COLO829 (cell line): ENCODE data around the gene C13orf42.

ENCODE experiments used
- DNase-seq: peaks from one replicate; pipeline ENCODE4 v3.0.0; 2012; ENCODE audit warnings: low spot score

C13orf42 gene

GRCh38 chr13:51033421-51034185, 77.5 kb downstream of the C13orf42 start:
- no peak for DNase-seq

- DNase-seq, result peak; percentile 8
Measured at GRCh38 chr13:51032831-51033230, 78.2 kb downstream of the C13orf42 start.
